GM19372 (cell line): ENCODE measurements around the gene OLFML1.

Experiments used
- ATAC-seq: cut with Tn5 transposase; IDR thresholded peaks from one replicate; pipeline ENCODE4 v1.9.1; 2021; ENCODE audit warnings: mild to moderate bottlenecking, low read depth, moderate library complexity; ENCODE audit not compliant: unreplicated experiment

The OLFML1 gene

DNA sequence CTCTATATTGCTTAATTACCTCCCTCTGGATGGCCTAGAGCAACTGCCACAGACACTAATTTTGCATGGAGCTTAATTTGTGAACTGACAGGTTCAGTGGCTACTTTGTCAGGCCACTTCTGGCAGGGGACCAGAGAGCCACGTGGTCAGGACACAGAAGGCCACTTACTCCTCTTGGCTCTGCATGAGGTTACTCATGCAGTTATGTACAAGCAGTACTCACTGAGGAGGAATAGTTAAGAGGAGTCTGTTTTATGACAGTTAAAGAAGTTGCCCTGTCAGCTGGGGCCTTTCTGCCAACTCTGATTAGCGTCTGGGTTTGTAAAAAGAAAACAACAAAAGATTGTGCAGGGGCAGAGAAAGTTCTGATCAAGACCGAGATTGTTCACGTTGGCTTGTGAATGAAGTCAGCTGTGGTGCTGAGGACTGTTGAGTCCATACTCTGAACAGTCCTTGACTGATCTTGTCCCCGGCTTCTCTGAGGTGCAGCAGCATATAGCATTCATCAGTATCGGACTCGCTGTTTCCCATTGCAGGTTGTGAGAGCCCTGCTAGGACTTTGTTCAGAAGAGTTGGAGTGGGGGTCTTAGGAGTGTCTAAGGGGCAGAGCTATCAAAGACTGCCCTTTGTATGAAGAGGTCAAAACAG is 69.9 kb downstream of the OLFML1 start:
- ATAC-seq: no peak

DNA sequence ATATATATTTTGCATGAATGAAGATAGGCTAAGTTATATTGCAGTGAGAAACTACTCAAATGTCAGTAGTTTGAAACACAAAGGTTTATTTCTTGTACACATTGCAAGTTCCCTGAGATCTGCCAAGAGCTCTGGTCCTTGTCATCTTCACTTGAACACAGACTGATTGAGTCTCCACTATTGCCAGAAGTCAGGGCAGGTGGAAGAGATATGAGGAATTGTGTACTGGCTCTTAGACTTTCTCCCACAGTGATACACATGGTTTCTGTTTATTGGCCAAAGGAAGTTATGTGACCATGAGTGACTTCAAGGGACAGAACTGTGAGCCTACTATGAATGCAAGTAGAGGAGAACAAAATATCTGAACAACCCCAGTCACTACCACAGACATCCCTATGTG is 72.7 kb downstream of the OLFML1 start:
- no peak for ATAC-seq

DNA sequence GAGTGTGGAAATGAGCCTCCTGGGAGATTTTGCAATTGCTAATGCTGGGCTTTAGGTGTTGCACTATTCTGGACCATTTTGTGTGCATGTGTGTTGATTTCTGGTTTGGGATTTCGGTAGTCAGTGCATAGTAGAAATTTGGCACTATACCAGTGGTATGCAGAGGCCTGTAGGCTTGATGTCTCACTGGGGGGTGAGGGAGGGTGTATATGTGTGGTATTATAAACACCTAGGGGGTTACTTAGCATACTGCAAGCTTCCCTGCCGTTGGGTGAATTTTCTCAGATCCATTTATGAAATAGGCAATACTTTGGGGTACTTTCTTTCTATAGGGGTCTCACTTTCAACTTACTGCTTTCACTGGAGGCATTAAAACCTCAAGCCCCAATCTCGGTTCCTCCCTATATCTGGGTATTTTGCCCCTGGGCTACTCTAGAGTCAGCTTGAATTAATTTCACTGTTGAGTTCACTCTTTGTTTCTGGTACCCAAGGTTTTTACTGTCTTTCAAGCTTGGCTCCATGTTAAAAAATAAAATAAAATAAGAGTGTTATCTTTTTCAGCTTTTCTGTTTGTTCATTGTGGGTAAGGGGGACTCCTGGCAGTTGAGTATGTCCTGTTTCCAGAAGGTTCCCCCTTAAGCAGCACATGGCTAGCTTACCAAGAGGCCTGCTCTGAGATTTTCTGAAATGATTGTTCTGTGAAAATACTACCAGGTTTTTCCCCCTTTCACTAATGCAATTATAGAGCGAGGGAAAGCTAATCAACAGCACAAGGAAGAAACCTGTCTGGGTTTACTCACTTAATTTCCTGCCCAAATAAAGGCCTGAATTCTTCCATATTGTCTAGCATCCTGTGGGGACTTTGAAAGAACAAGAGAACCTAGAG is 74.3 kb downstream of the OLFML1 start:
- ATAC-seq: no peak
